NOMO-1 (cell line): ENCODE results near the gene TESMIN.
A peak's percentile ranks its signal among the peaks of the same experiment; 100 is the strongest.

Experiments used
- DNase-seq, 2 experiments: peaks; one replicate each; lab custom pipeline; 2025; ENCODE audit not compliant: unreplicated experiment in 2 of 2; lab: John Stamatoyannopoulos, UW

The TESMIN gene

GRCh38 chr11:68763181-68763721, 11.9 kb upstream of the TESMIN start:
- no peak for DNase-seq

GRCh38 chr11:68762481-68762880, 11.2 kb upstream of the TESMIN start:
- DNase-seq = no peak

- no peak for DNase-seq
Observed at GRCh38 chr11:68761801-68762200, 10.5 kb upstream of the TESMIN start.

GRCh38 chr11:68759991-68760390, 8.7 kb upstream of the TESMIN start:
- no peak for DNase-seq

DNA sequence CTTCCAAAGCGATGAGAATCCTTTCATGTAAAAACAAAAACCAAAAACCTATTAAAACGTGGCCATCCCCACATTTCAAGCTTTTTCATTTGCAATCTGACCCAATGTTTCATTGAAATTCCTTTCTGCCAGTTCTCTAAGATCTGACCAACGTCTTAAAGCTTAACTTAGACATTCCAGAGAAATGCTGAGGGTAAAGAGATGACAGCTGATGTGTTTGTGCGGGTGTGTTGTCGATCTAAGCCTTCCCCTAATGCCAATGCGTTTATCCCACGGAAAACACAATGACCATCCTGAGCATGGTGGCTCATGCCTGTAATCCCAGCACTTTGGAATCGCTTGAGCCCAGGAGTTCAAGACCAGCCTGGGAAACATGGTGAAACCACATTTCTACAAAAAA, 6.4 kb upstream of the TESMIN start:
- no peak for DNase-seq

GRCh38 chr11:68756171-68756766, 4.9 kb upstream of the TESMIN start:
- no peak for DNase-seq

DNA sequence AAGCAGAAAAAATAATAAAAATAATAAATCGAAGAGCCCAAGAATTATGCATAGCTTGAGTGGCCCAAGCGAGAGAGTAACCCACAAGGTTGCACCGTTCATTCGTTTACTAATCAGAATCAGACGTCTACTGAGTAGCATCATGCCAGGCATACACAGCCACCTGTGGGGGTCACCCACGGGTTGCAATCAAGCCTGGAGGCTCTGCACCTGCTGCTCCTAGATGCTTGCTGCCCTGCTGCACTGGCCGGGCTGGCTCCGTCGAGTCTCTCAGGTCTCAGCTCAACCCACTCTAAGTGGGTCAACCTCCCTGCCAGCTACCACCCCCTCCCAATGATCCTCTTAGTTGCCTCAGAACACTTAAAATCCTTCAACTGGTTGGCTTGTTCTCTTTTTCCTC, 2.0 kb upstream of the TESMIN start:
- no peak for DNase-seq

DNA sequence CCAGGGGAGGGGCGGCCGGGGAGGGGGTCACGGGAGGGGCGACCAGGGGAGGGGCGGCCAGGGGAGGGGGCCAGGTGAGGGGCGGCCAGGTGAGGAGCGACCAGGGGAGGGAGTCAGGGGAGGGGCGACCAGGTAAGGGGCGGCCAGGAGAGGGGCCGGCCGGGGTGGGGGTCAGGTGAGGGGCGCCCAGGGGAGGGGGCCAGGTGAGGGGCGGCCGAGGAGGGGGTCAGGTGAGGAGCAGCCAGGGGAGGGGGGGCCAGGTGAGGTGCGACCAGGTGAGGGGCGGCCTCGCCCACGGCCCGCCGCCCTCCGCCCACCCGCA, 355 bp downstream of the TESMIN start:
- no peak for DNase-seq

DNA sequence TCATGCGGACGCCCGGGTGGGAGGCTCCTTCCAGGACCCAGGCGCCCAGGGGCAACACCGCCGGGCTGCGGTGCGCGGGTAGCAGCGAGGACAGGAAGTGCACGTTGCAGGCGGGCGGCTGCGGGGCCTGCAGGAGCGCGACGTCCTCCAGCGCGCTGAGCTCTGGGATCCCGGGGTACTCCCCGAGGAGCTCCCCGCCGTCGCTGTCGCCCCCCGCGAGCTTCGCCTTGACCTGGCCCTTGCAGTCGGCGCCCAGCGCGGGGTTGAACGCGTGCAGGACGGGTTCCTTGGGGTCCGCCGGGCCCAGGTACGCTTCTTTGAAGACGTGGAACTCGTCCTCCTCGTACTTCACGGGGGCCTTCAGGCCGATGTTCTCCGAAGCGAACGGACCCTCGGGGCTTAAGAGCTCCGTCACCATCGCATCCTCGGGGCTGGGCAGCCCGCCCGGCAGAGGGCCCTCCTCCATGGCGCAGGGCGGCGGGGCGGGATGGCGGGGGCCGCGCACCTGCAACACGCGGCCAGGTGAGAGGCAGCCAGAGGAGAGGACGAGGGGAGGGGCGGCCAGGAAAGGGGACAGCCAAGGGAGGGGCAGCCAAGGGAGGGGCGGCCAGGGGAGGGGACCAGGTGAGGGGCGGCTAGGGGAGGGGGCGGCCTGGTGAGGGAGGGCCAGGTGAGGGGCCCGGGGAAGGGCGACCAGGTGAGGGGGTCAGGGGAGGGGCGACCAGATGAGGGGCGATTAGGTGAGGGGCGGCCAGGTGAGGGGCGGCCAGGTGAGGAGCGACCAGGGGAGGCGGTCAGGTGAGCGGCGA, 921 bp downstream of the TESMIN start:
- peak; percentile 44 to 46 for DNase-seq

- DNase-seq = no peak
Observed at GRCh38 chr11:68749229-68750123, 1.8 kb downstream of the TESMIN start.

- DNase-seq = no peak
Observed at GRCh38 chr11:68748061-68748460, 3.3 kb downstream of the TESMIN start.

DNA sequence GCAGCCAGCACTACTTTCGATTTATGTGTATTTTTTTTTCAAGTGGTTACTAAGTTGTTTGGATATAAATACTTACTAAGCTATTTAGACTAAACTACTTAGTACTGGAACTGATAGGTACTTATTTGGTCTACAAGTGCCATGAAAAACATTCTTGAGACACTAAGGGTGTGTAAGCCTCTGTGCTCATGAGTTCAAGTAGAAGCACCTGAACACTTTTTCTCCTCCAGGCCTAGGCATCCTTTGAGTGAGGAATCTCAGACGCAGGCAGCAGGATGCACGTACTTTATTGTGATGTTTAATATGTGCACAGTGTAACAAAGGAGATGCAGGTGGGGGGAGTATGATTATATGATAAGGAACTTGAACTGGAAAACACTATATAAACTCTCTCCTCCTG, 7.8 kb downstream of the TESMIN start:
- DNase-seq = no peak

DNA sequence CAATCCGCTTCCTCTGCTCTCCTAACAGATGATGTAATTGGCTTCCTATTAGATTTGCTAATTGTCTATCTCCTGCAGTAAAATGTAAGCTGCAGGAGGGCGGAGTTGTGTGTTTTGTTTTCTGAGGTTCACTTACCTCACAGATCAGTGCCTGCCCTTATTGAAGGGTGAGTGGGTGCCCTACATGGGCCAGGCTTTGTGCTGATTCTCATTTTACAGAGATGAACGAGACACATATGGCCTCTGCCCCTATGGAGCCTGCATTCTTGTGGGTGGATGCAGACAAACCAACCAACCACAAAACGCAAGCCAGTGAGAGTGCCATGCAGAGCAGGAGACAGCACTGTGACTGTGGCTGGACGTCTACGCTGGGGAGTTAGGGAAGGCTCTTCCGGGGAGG, 9.9 kb downstream of the TESMIN start:
- DNase-seq = no peak

GRCh38 chr11:68735646-68736045, 15.7 kb downstream of the TESMIN start:
- DNase-seq = peak; percentile 60 to 81

- DNase-seq = no peak
Observed at GRCh38 chr11:68735125-68735524, 16.2 kb downstream of the TESMIN start.

- no peak for DNase-seq
Observed at GRCh38 chr11:68734111-68734510, 17.2 kb downstream of the TESMIN start.

DNA sequence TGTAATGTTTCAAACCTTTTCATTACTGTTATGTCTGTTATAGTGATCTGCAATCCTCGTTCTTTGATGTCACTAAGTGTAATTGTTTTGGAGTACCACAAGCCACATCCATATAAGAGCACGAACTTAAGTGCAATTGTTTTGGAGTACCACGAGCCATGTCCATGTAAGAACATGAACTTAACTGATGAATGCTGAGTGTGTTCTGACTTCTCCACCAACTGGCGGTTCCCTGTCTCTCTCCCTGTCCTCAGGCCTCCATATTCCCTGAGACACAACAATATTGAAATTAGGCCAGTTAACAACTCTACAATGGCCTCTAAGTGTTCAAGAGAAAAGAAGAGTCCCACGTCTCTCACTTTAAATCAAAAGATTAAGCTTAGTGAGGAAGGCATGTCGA, 23.5 kb downstream of the TESMIN start:
- DNase-seq = no peak

DNA sequence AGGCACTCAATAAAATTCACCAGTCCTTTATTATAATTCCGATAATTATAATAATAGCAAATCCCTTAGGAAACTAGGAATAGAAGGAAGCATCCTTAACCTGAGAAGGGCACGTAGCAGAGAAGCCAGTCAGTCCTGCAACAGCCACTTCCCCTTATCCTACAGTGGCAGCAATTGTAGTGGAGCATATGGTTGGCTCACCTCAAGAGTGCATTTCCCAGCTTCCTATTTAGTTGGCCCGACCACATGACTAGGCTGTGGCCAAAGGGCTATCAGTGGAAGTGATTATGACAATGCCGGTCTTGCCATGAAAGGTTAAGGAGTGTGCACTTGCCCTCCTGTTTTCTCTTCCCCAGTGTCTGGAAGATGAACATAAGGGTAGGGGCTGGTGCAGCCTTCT, 27.0 kb downstream of the TESMIN start:
- peak; percentile 56 to 84 for DNase-seq

DNA sequence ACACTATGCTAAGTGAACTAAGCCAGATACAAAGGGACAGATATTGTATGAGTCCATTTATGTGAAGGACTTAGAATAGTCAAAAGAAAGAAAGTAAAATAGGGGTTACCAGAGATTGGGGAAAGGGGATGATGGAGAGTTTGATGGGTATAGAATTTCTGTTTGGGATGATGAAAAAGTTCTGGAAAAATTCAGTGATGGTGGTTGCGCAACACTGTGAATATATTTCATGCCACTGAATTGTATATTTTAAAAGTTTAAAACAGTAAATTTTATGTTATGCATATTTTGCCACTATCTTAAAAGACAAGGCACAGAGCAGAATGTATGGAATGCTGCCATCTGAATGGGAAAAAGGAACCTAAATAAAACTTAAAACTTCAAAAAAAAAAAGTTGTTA, 29.2 kb downstream of the TESMIN start:
- no peak for DNase-seq

- DNase-seq = no peak
Observed at GRCh38 chr11:68721075-68721474, 30.2 kb downstream of the TESMIN start.

DNA sequence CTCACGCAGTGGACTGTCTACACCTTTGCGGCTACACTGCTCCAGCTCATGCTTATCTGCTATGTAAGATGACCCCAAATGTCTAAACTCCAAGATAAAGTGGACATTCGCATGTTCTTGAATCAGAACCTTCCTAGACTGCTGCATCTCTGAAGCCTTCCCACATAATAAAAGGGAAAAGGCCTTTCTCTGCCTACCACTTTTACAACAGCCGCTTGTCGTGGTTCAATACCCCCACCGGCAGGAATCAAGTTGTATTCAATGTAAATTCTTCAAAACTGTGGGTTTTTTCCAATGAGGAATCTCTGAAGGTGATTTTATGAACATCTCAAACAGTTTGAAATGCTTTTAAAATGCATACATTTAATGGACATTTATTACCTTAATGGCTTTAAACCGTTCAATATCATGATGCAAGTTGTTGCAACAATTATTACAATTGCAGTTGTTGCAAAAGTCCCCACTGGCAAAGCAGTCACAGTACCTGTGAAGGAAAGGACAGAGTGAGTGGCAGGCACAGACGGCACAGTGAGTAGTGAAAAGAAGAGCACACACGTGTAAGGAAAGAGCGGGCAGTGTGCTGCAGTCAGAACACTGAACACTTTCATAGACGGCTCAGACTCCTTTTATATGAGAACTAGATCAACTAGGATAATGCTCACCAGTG, 35.7 kb downstream of the TESMIN start:
- no peak for DNase-seq
